NCI-H1436 treated with DMSO at 0.1 percent for 48 hours (cell line): ENCODE data around the gene RNU6-9.
"Not testable (repeated sequence)": the region's sequence is repeated elsewhere in the genome, so short reads cannot be mapped to it uniquely, and the experiment has no call there.

Source experiments
- DNase-seq: peaks from one replicate; lab custom pipeline; 2025; lab: John Stamatoyannopoulos, UW

RNU6-9 gene

GRCh38 chr19:878751-879561 is 14.3 kb upstream of the RNU6-9 start:
- DNase-seq = not testable (repeated sequence)

DNA sequence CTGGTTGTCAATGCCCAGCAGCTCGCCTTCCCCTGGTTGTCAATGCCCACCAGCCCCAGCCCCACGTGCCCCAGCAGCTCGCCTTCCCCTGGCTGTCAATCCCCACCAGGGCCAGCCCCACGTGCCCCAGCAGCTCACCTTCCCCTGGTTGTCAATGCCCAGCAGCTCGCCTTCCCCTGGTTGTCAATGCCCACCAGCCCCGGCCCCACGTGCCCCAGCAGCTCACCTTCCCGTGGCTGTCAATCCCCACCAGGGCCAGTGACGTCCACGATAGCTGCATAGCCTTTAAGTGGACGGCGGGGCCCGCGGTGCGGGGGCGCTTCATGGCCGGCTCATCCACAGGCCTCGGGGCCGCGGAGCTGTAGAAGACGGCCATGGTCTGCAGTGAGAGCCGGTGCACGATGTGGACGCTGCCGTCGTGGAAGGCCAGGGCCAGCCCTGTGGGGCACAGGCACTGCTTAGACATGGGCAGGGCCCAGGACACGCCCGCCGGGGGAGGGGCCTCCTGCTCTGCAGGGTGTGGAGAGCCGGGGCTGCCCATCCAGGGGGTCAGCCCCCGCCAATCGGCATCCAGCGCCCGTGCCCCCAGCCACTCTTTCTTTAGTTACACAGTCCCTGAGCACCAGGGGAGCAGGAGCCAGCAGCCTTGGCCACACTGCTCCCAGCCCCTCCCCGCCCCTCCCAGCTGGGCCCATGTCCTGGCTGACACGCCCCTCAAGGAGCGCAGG is 13.4 kb upstream of the RNU6-9 start:
- DNase-seq = no peak

- DNase-seq = no peak
These were observed 11.8 kb upstream of the RNU6-9 start for GRCh38 chr19:881385-882071.

DNA sequence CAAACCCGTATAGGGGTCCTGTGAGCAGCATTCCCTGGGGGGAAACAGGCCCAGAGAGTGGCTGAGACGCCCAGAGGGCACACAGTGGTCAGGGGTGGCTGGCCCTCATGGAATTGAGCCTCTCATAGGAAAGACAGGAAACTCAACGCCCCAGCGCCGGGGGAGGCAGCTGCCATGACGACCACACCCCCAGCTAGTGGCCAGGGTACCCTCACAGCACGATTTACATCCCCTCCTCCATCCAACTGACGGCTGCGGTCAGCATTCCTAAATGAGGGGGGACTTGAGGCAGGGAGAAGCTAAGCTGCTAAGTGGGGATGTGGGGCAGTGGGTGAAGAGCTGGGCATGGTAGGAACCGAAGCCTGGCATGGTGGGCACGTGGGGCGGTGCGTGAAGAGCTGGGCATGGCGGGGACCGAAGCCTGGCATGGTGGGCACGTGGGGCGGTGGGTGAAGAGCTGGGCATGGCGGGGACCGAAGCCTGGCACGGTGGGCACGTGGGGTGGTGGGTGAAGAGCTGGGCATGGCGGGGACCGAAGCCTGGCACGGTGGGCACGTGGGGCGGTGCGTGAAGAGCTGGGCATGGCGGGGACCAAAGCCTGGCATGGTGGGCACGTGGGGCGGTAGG is 10.3 kb upstream of the RNU6-9 start:
- DNase-seq = no peak

DNA sequence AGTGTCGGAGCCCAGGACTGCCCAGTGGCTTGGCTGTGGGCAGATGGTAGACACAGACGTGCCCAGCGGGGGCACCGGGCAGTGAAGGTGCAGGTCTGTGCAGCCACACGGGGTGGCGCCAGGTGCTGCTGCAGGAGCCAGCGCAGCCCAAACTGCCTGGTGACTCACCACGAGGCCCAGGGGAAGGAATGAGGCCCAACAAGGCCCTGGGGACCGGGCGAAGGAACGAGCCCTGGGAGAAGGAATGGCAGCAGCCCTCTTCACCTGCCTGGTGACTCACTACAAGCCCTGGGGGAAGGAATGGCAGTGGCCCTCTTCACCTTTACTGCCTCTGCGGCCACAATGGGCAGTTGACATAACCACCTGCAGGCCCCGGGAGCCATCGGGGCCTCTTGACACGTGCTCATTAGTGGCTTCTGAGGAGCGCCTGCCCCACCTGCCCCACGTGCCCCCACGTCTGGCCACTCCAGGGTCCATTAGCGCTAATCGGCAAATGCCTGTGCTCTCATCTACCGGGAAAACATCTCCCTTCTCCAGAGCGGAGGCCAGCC is 9.5 kb upstream of the RNU6-9 start:
- no peak for DNase-seq

DNA sequence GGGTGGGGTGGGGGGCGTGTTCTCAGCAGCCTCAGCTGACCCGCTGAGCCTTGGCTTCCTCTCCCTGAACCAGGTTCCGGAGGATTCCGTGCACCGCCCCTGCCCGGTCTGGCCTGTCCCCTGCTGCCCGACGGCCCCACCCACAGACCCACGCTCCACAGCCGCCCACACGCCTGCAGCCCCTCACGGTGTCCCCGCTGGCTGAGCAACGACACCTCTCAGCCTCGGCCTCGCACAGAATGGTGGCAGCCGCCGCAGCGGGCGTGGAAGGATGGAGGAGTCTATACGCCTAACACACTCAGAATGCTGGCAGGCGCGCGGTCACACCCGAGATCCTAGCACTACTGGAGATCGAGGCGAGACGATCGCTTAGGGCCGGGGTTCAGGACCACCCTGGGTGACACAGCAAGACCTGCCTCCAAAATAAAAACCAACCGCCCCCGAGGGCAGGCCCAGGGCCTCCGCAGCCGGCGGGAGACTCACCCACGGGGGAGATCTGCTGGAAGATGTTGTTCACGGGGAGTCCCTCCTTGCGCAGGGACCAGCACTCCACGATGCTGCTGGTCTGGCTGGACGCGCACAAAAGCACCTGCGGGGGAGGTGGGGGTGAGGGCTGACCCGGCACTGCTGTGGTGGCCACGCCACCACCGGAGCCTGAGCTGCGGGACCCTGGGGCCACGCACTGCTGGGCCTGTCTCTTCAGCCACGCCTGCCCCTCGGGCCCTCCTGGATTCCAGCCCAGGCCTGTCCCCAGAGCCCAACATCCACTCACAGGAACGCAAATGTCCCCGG is 8.7 kb upstream of the RNU6-9 start:
- DNase-seq = no peak

GRCh38 chr19:885536-886224 is 7.6 kb upstream of the RNU6-9 start:
- DNase-seq = no peak

GRCh38 chr19:887072-887471 is 6.2 kb upstream of the RNU6-9 start:
- DNase-seq = no peak

- no peak for DNase-seq
These were observed 5.7 kb upstream of the RNU6-9 start for GRCh38 chr19:887599-887998.

DNA sequence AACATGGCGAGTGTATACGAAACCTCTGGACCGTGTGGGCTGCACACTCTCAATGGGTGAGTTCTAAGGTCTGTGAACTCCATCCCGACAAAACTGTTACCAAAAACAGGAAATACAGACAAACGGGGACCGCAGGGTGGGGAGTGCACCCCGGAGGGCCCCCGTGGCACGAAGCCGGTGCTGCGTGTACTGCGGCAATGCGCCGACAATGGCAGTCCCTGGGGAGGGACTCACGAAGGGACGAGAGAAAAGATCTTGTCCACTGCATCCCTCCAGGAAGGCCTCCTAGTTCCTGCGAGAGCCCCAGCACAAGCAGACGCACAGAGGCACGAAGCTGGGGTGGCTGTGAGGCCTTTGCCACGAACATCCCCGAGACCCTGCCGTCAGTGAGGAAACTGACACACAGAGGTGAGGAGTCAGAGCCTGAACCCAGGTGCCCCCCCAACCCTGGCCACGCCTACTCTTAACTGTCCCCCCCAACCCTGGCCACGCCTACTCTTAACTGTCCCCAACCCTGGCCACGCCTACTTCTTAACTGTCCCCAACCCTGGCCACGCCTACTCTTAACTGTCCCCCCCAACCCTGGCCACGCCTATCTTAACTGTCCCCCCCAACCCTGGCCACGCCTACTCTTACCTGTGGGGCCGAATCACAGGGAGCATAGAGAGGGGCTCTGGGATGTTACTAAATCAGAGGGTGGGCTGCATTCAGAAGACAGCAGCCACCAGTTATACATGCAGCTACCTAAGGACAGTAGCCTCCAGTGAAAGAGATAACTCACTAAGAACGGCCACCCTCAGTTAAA is 4.5 kb upstream of the RNU6-9 start:
- DNase-seq = no peak

- DNase-seq = no peak
These were observed 3.5 kb upstream of the RNU6-9 start for GRCh38 chr19:889662-890295.

GRCh38 chr19:890831-891230 is 2.5 kb upstream of the RNU6-9 start:
- no peak for DNase-seq

GRCh38 chr19:891421-892200 is 1.7 kb upstream of the RNU6-9 start:
- DNase-seq = not testable (repeated sequence)

GRCh38 chr19:892243-892893 is 916 bp upstream of the RNU6-9 start:
- no peak for DNase-seq

GRCh38 chr19:896434-896833 is 3.1 kb downstream of the RNU6-9 start:
- DNase-seq = no peak

DNA sequence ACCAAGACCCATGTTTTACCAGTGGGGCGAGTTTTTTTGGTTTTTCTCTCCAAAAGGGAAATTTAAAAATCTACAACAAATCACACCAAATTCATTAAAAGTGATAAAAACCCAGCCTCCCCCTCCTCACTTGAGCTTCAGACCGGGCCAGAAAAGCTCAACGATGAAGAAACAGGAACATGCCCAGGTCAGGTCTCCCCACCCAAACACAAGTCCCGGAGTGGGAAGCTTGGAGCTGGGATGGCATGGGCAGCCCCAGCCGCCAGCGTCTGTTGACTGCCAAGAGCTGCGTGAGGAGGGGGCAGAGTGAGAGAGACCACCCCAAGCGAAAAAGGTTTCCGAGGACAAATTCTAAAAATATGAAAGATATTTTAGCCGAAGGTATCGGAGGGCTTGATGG is 3.7 kb downstream of the RNU6-9 start:
- DNase-seq = no peak

- no peak for DNase-seq
These were observed 4.3 kb downstream of the RNU6-9 start for GRCh38 chr19:897442-898039.

- no peak for DNase-seq
These were observed 5.4 kb downstream of the RNU6-9 start for GRCh38 chr19:898663-899062.
